ENCODE measurements around the gene ATG4D. TPM values are rescaled to one million over a fixed set of nuclear protein-coding genes. Genes with fewer than 3 reads are reported as not detected.

ATG4D gene
- total RNA-seq, 4 donors from 2014 or later, result 79.9 to 164 (median 100) TPM

- Histone ChIP-seq H3K4me3 (peak overlapping the region in 2 of 4 donors; percentile 14 to 26), H3K9me3 (no peaks in the 10 kb centered on the region), H3K4me1 (peaks cover 11 to 32% (median 22%) of the 10 kb centered on the region in 4 donors), H3K27ac (no peak overlapping the region), H3K27me3 (peaks cover 86% of the 10 kb centered on the region), H3K36me3 (no peaks in the 10 kb centered on the region)
- in situ Hi-C loops (cut with MboI; ENCODE audit: low pct_ligation_motif_present in 1 of 4, low pct_unique_long_range_greater_than_20kb in 1 of 4, low sequenced_read_pairs in 3 of 4), result no loop called here
- no peak for TF ChIP-seq POLR2A (IDR thresholded peaks at IDR 0.05)
- no peak for TF ChIP-seq CTCF (IDR thresholded peaks at IDR 0.05)
- TF ChIP-seq EP300 (IDR thresholded peaks at IDR 0.05; ENCODE audit: low read depth), result no peak
- TF ChIP-seq POLR2AphosphoS5 (IDR thresholded peaks at IDR 0.05), result no peak
- WGBS, 2 donors (ENCODE audit: low coverage in 1 of 2), result 1% methylated on average over 23 of the region's 27 CpGs; no CpG with 5 or more reads in 1 of the 2 donors
- intact Hi-C loops (cut with DNase I; ENCODE audit: low total_unique reads), result no loop called here
- DNase-seq, result no peak
Observed at GRCh38 chr19:10517760-10518443, 25.8 kb upstream of the ATG4D start.

GRCh38 chr19:10518444-10519361 is 25.0 kb upstream of the ATG4D start:
- no peak for DNase-seq
- TF ChIP-seq POLR2AphosphoS5 (IDR thresholded peaks at IDR 0.05) (no peak), CTCF (IDR thresholded peaks at IDR 0.05) (no peak), EP300 (IDR thresholded peaks at IDR 0.05; ENCODE audit: low read depth) (no peak), POLR2A (IDR thresholded peaks at IDR 0.05) (no peak)
- Histone ChIP-seq H3K27me3 (peaks cover 78% of the 10 kb centered on the region), H3K36me3 (no peaks in the 10 kb centered on the region), H3K4me3 (no peak overlapping the region), H3K9me3 (no peaks in the 10 kb centered on the region), H3K27ac (no peak overlapping the region), H3K4me1 (peaks cover 11 to 32% (median 22%) of the 10 kb centered on the region in 4 donors)
- in situ Hi-C loops (cut with MboI; ENCODE audit: low pct_ligation_motif_present in 1 of 4, low pct_unique_long_range_greater_than_20kb in 1 of 4, low sequenced_read_pairs in 3 of 4) (no loop called here), intact Hi-C loops (cut with DNase I; ENCODE audit: low total_unique reads) (no loop called here)
- 4 to 11% methylated on average over 5 to 33 of the region's 33 CpGs for WGBS, 2 donors (ENCODE audit: low coverage in 1 of 2)

GRCh38 chr19:10519421-10519820 is 24.3 kb upstream of the ATG4D start:
- TF ChIP-seq POLR2AphosphoS5 (IDR thresholded peaks at IDR 0.05) (no peak), POLR2A (IDR thresholded peaks at IDR 0.05) (no peak), CTCF (IDR thresholded peaks at IDR 0.05) (no peak), EP300 (IDR thresholded peaks at IDR 0.05; ENCODE audit: low read depth) (no peak)
- Histone ChIP-seq H3K27me3 (peaks cover 77% of the 10 kb centered on the region), H3K27ac (no peak overlapping the region), H3K4me1 (peaks cover 11 to 25% (median 20%) of the 10 kb centered on the region in 4 donors), H3K36me3 (no peaks in the 10 kb centered on the region), H3K9me3 (no peaks in the 10 kb centered on the region), H3K4me3 (no peak overlapping the region)
- DNase-seq, result no peak
- in situ Hi-C loops (cut with MboI; ENCODE audit: low pct_ligation_motif_present in 1 of 4, low pct_unique_long_range_greater_than_20kb in 1 of 4, low sequenced_read_pairs in 3 of 4), result no loop called here
- intact Hi-C loops (cut with DNase I; ENCODE audit: low total_unique reads), result no loop called here
- WGBS, 2 donors (ENCODE audit: low coverage in 1 of 2), result 67 to 70% methylated on average over 4 to 7 of the region's 7 CpGs

GRCh38 chr19:10520652-10521318 is 22.9 kb upstream of the ATG4D start:
- intact Hi-C loops (cut with DNase I; ENCODE audit: low total_unique reads) (no loop called here), in situ Hi-C loops (cut with MboI; ENCODE audit: low pct_ligation_motif_present in 1 of 4, low pct_unique_long_range_greater_than_20kb in 1 of 4, low sequenced_read_pairs in 3 of 4) (no loop called here)
- 53 to 94% methylated on average over 6 to 13 of the region's 15 CpGs for whole genome bisulfite sequencing, 2 donors (ENCODE audit: low coverage in 1 of 2)
- Histone ChIP-seq H3K36me3 (no peaks in the 10 kb centered on the region), H3K27me3 (peaks cover 64% of the 10 kb centered on the region), H3K4me1 (peaks cover 11 to 23% (median 18%) of the 10 kb centered on the region in 4 donors), H3K9me3 (no peaks in the 10 kb centered on the region), H3K27ac (no peak overlapping the region), H3K4me3 (no peak overlapping the region)
- no peak for DNase-seq
- no peak for TF ChIP-seq POLR2AphosphoS5 (IDR thresholded peaks at IDR 0.05)
- TF ChIP-seq CTCF (IDR thresholded peaks at IDR 0.05), result no peak
- no peak for TF ChIP-seq POLR2A (IDR thresholded peaks at IDR 0.05)
- no peak for TF ChIP-seq EP300 (IDR thresholded peaks at IDR 0.05; ENCODE audit: low read depth)

Measured in transverse colon (tissue), 4 donors.